Effector CD8-positive, alpha-beta T cell (primary cell): ENCODE measurements around the gene SLC6A13.
"Not testable (repeated sequence)": the region's sequence is repeated elsewhere in the genome, so short reads cannot be mapped to it uniquely, and the experiment has no call there.

Source experiments
- DNase-seq: peaks from one replicate; lab custom pipeline; 2025; lab: John Stamatoyannopoulos, UW

Gene SLC6A13

GRCh38 chr12:197911-198695 is 64.5 kb downstream of the SLC6A13 start:
- DNase-seq: no peak

GRCh38 chr12:197347-197746 is 65.3 kb downstream of the SLC6A13 start:
- DNase-seq: no peak

GRCh38 chr12:196436-196835 is 66.2 kb downstream of the SLC6A13 start:
- DNase-seq: no peak

- DNase-seq: no peak
Measured at GRCh38 chr12:195951-196350, 66.7 kb downstream of the SLC6A13 start.

- DNase-seq: no peak
Measured at GRCh38 chr12:195156-195555, 67.5 kb downstream of the SLC6A13 start.

GRCh38 chr12:194276-194675 is 68.4 kb downstream of the SLC6A13 start:
- DNase-seq: no peak

- no peak for DNase-seq
Measured at GRCh38 chr12:193261-193660, 69.4 kb downstream of the SLC6A13 start.

- no peak for DNase-seq
Measured at GRCh38 chr12:191541-191940, 71.1 kb downstream of the SLC6A13 start.

GRCh38 chr12:190881-191280 is 71.8 kb downstream of the SLC6A13 start:
- DNase-seq: no peak

- DNase-seq: no peak
Measured at GRCh38 chr12:189622-189962, 73.0 kb downstream of the SLC6A13 start.

- no peak for DNase-seq
Measured at GRCh38 chr12:188910-189621, 73.6 kb downstream of the SLC6A13 start.

- DNase-seq: not testable (repeated sequence)
Measured at GRCh38 chr12:187986-188909, 74.4 kb downstream of the SLC6A13 start.

GRCh38 chr12:186006-186625 is 76.5 kb downstream of the SLC6A13 start:
- no peak for DNase-seq

GRCh38 chr12:185576-185955 is 77.1 kb downstream of the SLC6A13 start:
- no peak for DNase-seq

- DNase-seq: no peak
Measured at GRCh38 chr12:184811-185575, 77.6 kb downstream of the SLC6A13 start.

- DNase-seq: no peak
Measured at GRCh38 chr12:182381-182892, 80.2 kb downstream of the SLC6A13 start.

- DNase-seq: no peak
Measured at GRCh38 chr12:181921-182320, 80.7 kb downstream of the SLC6A13 start.

- no peak for DNase-seq
Measured at GRCh38 chr12:180445-180844, 82.2 kb downstream of the SLC6A13 start.

GRCh38 chr12:179885-180284 is 82.8 kb downstream of the SLC6A13 start:
- DNase-seq: no peak

- DNase-seq: no peak
Measured at GRCh38 chr12:179131-179884, 83.3 kb downstream of the SLC6A13 start.

GRCh38 chr12:178829-179109 is 83.9 kb downstream of the SLC6A13 start:
- no peak for DNase-seq
